CD8-positive, alpha-beta memory T cell (primary cell): Measurements from ENCODE around the gene SPRTN. TPM values are rescaled to one million over a fixed set of nuclear protein-coding genes. Genes with fewer than 3 reads are reported as not detected.

Source experiments
- polyA plus RNA-seq: library from polyadenylated mRNA; unstranded; fragments of 300-500 nt; fragmentation: Illumina TruSeq; gene quantifications from one replicate; pipeline ENCODE4 v1.2.3, GENCODE V29; 2021
- total RNA-seq, 2 experiments: library from RNA; stranded (reverse); gene quantifications; one replicate each; pipeline ENCODE4 v1.2.3, GENCODE V29; 2021

SPRTN gene
- total and polyA plus RNA-seq, 3 experiments from 2014 or later: 10.7 to 16.6 (median 12.7) TPM

Other genes starting within 250 kb of the SPRTN start
- gene TRIM67, start 176.2 kb upstream of the SPRTN start, total RNA-seq: not detected
- gene TRIM67, start 176.2 kb upstream of the SPRTN start, polyA plus RNA-seq: not detected
- 10 to 100 TPM; 49.2 to 51.8 TPM for gene GNPAT, start 97.1 kb upstream of the SPRTN start, total RNA-seq
- 33.2 TPM for gene GNPAT, start 97.1 kb upstream of the SPRTN start, polyA plus RNA-seq
- gene EXOC8, start 441 bp upstream of the SPRTN start, total RNA-seq: 10 to 100 TPM; 16.8 to 16.9 TPM
- 3.0 TPM for gene EXOC8, start 441 bp upstream of the SPRTN start, polyA plus RNA-seq
- gene EGLN1, start 84.0 kb downstream of the SPRTN start, total RNA-seq: 10 to 100 TPM; 21.0 to 24.2 TPM
- gene EGLN1, start 84.0 kb downstream of the SPRTN start, polyA plus RNA-seq: 30.9 TPM
- 10 to 100 TPM; 48.0 to 49.8 TPM for gene TSNAX, start 190.4 kb downstream of the SPRTN start, total RNA-seq
- gene TSNAX, start 190.4 kb downstream of the SPRTN start, polyA plus RNA-seq: 95.0 TPM